Smooth muscle cell (in vitro differentiated cells): ENCODE data around the gene SPACA1. TPM values are rescaled to one million over a fixed set of nuclear protein-coding genes. Genes with fewer than 3 reads are reported as not detected.

Source experiments
- DNase-seq: peaks from one replicate; lab custom pipeline; 2025; ENCODE audit not compliant: unreplicated experiment; lab: John Stamatoyannopoulos, UW
- H2AFZ ChIP-seq: fragments of 200-600 bp; sonication (generic); 2 replicates; pipeline ENCODE4 v1.6.0; 2016; ENCODE audit warnings: antibody characterized with exemption, low read depth, mild to moderate bottlenecking
- H3F3A ChIP-seq: fragments of 200-600 bp; sonication (generic); 2 replicates; pipeline ENCODE4 v1.6.0; 2017; ENCODE audit warnings: antibody characterized with exemption, low read depth
- H3K27ac ChIP-seq: fragments of 200-600 bp; sonication (generic); 2 replicates; pipeline ENCODE4 v1.5.1; 2016; ENCODE audit warnings: low read depth, mild to moderate bottlenecking
- H3K27me3 ChIP-seq: fragments of 200-600 bp; sonication (generic); 2 replicates; pipeline ENCODE4 v1.6.1; 2016; ENCODE audit warnings: low read depth, mild to moderate bottlenecking
- H3K36me3 ChIP-seq: fragments of 200-600 bp; sonication (generic); 2 replicates; pipeline ENCODE4 v1.5.1; 2016; ENCODE audit warnings: low read depth
- H3K4me1 ChIP-seq: fragments of 200-600 bp; sonication (generic); 2 replicates; pipeline ENCODE4 v1.5.1; 2016; ENCODE audit warnings: low read depth
- H3K4me2 ChIP-seq: fragments of 200-600 bp; sonication (generic); 2 replicates; pipeline ENCODE4 v1.6.0; 2016; ENCODE audit warnings: mild to moderate bottlenecking
- H3K4me3 ChIP-seq: fragments of 200-600 bp; sonication (generic); 2 replicates; pipeline ENCODE4 v1.5.1; 2016; ENCODE audit warnings: mild to moderate bottlenecking
- H3K79me2 ChIP-seq: fragments of 200-600 bp; sonication (generic); 2 replicates; pipeline ENCODE4 v1.6.0; 2016; ENCODE audit warnings: low read depth, mild to moderate bottlenecking
- H3K9ac ChIP-seq: fragments of 200-600 bp; sonication (generic); 2 replicates; pipeline ENCODE4 v1.6.0; 2016; ENCODE audit warnings: low read depth
- H3K9me3 ChIP-seq: fragments of 200-600 bp; sonication (generic); replicated peaks from 2 replicates; pipeline ENCODE4 v1.5.1; 2016; ENCODE audit warnings: low read depth
- H4K20me1 ChIP-seq: fragments of 200-600 bp; sonication (generic); 2 replicates; pipeline ENCODE4 v1.6.0; 2016; ENCODE audit warnings: low read depth
- CTCF ChIP-seq: fragments of 200-600 bp; sonication (generic); IDR thresholded peaks from 2 replicates; pipeline ENCODE4 v1.5.1; 2017; ENCODE audit warnings: borderline replicate concordance, mild to moderate bottlenecking, antibody characterized with exemption; ENCODE audit not compliant: insufficient read depth, poor library complexity, severe bottlenecking
- WGBS: methylation state at CpG from one replicate; pipeline ENCODE4 v1.1.7; 2016; ENCODE audit warnings: low lambda C conversion rate; 5-methylcytosine and 5-hydroxymethylcytosine counted together
- polyA plus RNA-seq: library from polyadenylated mRNA; unstranded; fragments of >200 nt; fragmentation: Nextera tagmentation; extraction: Ambion mirVana; gene quantifications from 2 replicates; pipeline ENCODE4 v1.2.1, GENCODE V29; 2016
- total RNA-seq: library from RNA; depleted of rRNA; stranded (reverse); fragments of >200 nt; gene quantifications from 2 replicates; pipeline ENCODE4 v1.2.3, GENCODE V29; 2014

Gene SPACA1
- total and polyA plus RNA-seq, 2 experiments from 2014 or later: not detected

DNA sequence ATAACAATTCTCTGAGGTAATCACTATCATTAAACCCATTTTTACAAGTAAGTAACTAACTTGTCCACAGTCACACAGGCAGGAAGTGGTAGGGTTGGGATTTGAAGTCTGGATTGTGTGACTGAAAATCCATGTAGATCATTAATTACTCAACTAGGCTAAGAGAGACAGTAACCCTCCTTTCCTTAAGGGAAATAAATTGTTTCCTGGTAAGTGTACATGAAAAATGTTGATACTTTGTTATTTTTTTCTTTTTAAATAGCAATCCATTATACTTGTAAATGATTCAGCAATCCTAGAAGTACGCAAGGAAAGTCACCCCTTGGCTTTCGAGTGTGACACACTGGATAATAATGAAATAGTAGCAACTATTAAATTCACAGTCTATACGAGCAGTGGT lies 11.6 kb downstream of the SPACA1 start:
- Histone ChIP-seq H3K27ac (no peak overlapping the region), H3K4me1 (no peaks in the 10 kb centered on the region), H3K9ac (no peak overlapping the region), H3K27me3 (peaks cover 3% of the 10 kb centered on the region), H3F3A (no peaks in the 10 kb centered on the region), H4K20me1 (no peaks in the 10 kb centered on the region), H3K79me2 (no peaks in the 10 kb centered on the region), H3K9me3 (no peaks in the 10 kb centered on the region), H3K4me3 (no peak overlapping the region), H2AFZ (no peak overlapping the region), H3K4me2 (no peak overlapping the region), H3K36me3 (no peaks in the 10 kb centered on the region)
- TF ChIP-seq CTCF: no peak
- 74% methylated on average over 3 of the region's 3 CpGs for WGBS
- no peak for DNase-seq

- Histone ChIP-seq H3K4me2 (no peak overlapping the region), H3K27me3 (peaks cover 3% of the 10 kb centered on the region), H3K27ac (no peak overlapping the region), H3K9ac (no peak overlapping the region), H3K4me3 (no peak overlapping the region), H3K79me2 (no peaks in the 10 kb centered on the region), H4K20me1 (no peaks in the 10 kb centered on the region), H3K4me1 (no peaks in the 10 kb centered on the region), H3F3A (no peaks in the 10 kb centered on the region), H2AFZ (no peak overlapping the region), H3K36me3 (no peaks in the 10 kb centered on the region), H3K9me3 (no peaks in the 10 kb centered on the region)
- DNase-seq: no peak
- no peak for TF ChIP-seq CTCF
- WGBS: 95% methylated on average over 1 of the region's 1 CpG
These were observed 14.7 kb downstream of the SPACA1 start for GRCh38 chr6:88062376-88062775.

- H3F3A ChIP-seq: no peaks in the 10 kb centered on the region
- H3K9me3 ChIP-seq: no peaks in the 10 kb centered on the region
- no peaks in the 10 kb centered on the region for H3K79me2 ChIP-seq
- no peak for DNase-seq
- H3K4me1 ChIP-seq: no peaks in the 10 kb centered on the region
- no peaks in the 10 kb centered on the region for H3K36me3 ChIP-seq
- no peak overlapping the region for H3K27ac ChIP-seq
- no peak overlapping the region for H3K4me2 ChIP-seq
- no peaks in the 10 kb centered on the region for H4K20me1 ChIP-seq
- WGBS: 94% methylated on average over 1 of the region's 1 CpG
- no peak overlapping the region for H3K9ac ChIP-seq
- no peak overlapping the region for H2AFZ ChIP-seq
- H3K4me3 ChIP-seq: no peak overlapping the region
- no peaks in the 10 kb centered on the region for H3K27me3 ChIP-seq
- no peak for TF ChIP-seq CTCF
These were observed 24.8 kb downstream of the SPACA1 start for GRCh38 chr6:88072462-88072861.

- H2AFZ ChIP-seq: no peak overlapping the region
- no peak overlapping the region for H3K9ac ChIP-seq
- DNase-seq: no peak
- H3K27ac ChIP-seq: no peak overlapping the region
- H4K20me1 ChIP-seq: no peaks in the 10 kb centered on the region
- no peak overlapping the region for H3K4me2 ChIP-seq
- 70% methylated on average over 1 of the region's 1 CpG for WGBS
- H3F3A ChIP-seq: no peaks in the 10 kb centered on the region
- H3K4me3 ChIP-seq: no peak overlapping the region
- no peaks in the 10 kb centered on the region for H3K79me2 ChIP-seq
- no peaks in the 10 kb centered on the region for H3K9me3 ChIP-seq
- TF ChIP-seq CTCF: no peak
- no peaks in the 10 kb centered on the region for H3K4me1 ChIP-seq
- no peaks in the 10 kb centered on the region for H3K36me3 ChIP-seq
- no peaks in the 10 kb centered on the region for H3K27me3 ChIP-seq
These were observed 27.1 kb downstream of the SPACA1 start for GRCh38 chr6:88074791-88075190.
